Hypothalamus (tissue), 51 donors: Measurements from ENCODE around the gene MFRP.

Experiments used
- DNase-seq, 51 donors: peaks; one replicate each; lab custom pipeline; 2025; lab: John Stamatoyannopoulos, UW

MFRP gene

DNA sequence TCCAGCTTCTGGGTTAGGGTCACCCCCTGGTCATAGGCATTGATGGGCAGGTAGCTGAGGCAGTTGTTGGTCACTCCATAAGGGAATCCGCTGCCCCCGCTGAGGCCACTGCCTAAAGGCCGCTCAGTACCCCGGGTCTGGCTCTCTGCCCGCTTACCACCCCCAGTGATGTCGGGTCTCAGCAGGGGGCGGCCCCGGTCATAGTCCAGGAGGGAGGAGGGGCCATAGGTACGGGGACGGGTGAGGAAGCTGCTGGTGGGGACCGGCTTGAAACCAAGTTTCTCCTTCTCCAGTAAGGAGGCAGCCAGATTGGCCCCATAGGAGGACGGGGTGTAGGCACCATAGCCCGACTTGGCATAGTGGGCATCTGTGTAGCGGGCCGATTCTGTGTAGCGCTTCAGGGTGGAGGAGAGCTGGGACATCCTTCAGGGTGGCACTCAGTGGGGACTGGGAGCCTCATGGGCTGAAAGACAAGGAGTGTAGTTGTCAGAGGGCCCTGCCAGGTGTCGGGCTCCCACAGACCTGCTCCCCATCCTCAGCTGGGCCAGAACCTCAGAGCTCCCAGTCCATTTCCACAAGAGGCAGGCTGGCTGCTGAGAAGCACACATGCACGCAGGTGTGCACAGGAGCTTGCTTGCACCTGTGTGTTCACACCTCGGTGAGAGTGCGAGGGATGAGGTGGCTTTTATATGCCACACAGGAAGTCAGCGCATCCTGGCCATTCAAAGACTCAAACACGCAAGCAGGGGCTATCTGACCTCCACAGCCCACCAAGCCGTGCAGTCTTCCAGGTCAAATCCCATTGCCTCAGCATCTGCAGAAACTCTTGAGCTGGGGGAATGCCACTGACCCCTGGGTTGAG lies 26.8 kb upstream of the MFRP start:
- no peak for DNase-seq

DNA sequence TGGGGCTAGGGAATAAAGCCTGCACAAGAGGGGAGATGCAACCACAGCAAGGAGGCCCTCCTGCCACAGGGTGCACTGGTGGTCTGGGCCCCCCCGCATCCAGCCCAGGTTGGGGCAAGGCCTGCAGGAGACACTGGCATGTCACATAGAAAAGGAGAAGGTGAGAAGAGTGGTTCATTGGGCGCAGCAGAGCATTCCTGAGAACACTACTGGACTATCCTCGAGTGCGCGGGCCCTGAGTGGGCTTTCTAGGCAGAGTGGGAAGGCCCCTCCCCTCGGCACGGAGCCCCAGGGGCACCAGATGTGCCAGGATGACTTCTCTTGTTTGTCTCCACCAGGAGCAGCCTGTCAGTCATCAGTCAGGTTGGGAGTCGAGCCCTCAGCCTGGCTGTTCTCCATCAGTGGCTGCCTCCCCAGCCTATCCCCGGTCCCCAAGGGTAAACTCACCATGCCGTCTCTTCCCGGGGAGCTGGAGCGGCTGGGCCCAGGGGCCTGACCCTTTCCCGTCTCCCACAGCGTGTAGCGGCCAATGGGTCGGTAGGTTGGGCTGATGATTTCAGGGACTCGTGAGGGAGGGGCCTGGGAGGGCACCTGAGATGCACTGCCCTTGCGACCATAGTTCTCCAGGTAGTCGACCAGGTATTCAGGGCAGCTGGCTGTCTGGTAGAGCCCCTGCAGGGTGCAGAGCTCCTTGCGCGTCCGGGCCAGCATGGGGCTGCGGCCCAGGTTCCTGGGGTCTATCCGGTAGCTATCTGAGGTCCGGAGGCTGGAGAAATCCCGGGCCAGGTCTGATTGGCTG lies 26.0 kb upstream of the MFRP start:
- no peak for DNase-seq

DNA sequence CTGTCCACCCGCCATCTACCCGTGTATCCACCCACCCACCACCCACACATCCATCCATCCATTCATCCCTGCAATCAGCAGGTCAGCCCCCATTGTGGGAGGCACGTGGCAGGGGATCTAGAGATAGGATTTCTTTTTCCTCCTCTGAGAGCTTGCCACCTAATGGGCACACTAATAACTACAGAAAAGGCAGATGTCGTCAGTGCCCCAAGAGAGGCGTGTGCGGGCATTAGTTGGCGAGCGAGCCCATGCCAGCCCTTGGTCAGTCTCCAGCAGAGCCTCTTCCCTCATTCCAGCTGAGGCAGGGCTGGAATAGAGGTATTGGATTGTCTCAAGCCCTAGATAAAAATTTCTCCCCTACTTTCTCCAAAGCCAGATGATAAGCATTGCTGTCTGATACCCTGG lies 25.3 kb upstream of the MFRP start:
- DNase-seq: peak in 24 of 51 donors; percentile 27 to 73 (median 50)

DNA sequence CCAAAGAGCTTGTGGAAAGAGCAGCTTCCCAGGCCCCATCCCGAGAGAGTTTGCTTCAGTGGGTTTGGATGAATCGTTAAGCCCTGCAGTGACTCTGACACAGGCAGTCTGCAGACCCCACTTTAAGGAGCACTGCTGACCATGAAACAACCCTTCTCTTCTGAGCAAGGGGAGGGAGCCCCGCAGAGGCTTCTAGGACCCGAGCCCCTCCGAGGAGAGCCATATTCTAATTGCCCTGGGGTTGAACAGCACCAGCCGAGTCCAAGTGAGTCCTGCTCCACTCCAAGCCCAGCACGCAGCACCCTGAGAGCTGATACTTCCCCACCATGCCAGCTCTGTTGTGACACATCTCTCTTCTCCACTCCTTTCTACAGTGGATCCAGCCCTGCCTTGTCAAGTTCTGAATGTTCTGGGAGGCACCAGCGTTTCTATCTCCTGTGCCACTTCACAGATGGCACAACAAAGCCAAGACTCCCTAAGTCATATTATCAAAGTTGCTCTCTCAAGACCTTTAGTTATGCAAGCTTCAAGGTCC lies 24.6 kb upstream of the MFRP start:
- no peak for DNase-seq

DNA sequence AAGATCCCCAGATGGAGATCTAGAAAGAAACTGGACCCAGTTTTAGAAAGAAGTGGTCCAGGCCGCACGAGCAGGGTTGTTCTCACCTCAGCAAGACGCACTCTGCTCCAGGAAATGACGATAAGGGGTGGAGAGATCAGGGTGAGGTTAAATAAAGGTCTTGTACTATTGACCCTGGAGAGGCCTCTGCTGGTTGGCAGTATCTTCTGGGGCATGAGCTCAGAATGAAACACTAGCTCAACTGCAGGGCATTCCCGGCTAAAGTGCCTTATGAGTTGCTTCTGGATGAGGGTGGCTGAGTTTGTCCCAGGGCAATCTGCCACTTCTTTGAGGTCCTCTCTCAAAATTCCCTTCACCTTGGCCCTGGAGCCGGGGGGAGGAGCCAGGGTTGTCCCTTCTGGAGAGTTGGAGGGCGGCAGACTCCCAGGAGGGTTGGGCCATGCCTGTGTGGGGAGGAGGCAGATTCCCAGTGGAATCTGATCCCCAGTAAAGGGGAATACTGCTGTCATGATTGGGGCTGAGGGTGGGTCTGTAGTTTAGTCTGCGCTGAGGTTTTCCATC lies 24.1 kb upstream of the MFRP start:
- no peak for DNase-seq

DNA sequence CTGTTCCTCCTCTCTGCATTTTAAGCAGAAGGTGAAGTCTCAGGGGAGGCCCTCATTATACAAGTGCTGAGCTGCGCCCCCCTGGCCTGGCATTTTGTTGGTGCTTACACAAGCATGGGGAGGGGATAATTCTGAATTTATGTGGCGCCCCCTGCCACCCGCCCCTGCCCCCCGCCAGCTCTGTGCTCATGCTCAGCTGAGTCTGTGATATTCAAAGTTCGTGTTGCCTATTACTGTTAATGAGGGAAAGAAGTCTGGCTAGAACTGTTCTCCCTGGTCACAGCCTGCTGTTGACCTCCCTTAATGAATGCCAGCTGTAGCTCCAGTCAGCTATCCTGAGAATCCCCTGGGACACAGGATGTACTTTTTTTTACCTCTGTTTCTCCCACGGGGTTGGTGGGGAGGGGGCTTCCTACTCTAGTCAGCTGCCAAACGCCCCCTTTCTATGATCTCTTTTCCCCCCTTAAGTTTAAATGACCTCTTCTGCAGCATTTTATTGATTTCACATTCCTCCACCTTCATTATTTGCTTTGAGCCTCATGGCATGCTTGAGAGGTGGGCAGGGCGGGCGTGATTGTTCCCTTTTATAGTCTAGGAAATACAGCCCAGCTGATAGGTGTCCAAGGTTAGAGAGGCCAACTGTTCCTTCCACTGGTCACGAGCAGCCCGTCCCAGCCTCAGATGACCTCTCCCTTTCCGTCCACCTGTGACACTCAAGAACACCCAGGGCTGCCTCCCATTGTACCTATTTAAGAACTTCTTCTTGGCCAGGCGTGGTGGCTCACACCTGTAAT lies 22.8 kb upstream of the MFRP start:
- no peak for DNase-seq

DNA sequence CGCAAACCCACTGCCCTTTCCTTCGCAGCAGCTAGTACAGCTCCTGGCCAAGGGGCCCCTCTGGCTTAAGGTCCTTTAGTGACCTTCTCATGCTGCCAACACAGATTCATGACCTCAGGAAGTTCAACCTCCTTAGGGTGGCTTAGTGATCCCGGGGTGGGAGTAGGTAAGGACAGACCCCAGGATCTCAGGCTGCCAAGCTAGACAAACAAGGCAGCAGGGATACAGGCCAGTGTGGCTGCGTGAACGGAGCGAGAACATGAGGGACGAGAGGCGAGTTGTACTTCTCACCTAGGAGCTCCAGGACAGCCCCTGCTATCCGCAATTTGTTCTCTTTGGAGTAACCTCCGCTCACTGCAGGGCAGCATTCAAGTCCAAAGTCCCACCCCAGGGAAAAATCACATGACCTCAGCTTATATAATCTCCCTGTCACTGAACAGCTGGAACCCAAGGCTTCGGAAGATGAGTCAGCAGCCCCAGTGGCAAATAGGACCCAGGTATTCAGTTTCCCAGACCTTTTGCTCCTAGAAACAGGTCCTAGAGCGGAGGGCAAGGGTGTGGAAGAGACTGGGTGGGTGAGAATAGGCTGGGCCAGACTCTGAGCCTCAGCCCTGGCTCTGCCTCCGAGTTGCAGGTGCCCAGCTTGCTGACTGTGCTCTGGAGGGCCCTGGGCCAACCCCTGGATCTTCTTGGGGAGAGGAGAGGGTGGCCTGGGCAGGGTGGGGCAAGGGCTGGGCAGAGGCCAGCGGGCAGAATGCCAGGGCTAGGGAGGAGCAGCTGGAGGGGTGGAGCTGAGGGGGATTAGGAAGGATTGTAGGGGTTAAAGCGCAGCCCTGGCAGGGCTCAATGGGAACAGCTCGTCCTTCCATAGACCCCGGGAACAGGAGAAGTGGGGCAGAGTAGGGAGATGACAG lies 21.9 kb upstream of the MFRP start:
- peak in 17 of 51 donors; percentile 29 to 75 (median 52) for DNase-seq

DNA sequence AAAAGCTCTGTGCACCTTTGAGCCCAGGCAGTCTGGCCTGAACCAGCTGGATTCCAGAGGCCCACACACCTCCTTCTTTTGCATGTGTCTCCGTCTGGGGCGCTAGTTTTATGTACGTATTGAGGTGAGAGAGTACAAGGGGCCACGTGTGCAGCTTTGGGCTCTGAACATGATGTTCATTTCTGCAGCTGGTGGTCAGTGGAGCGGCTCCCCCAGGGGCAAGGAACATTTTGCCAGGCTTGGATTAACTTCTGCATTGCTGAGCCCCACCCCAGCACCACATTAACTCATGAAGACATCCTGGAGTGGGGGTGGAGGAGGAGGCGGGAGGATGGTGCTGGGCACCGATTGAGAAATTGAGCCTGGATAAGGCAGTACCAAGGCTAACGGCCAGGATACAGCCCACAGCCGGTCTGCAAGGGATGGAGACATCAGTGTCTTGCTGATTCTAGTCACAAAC lies 21.2 kb upstream of the MFRP start:
- peak in 1 of 51 donors; percentile 47 for DNase-seq

DNA sequence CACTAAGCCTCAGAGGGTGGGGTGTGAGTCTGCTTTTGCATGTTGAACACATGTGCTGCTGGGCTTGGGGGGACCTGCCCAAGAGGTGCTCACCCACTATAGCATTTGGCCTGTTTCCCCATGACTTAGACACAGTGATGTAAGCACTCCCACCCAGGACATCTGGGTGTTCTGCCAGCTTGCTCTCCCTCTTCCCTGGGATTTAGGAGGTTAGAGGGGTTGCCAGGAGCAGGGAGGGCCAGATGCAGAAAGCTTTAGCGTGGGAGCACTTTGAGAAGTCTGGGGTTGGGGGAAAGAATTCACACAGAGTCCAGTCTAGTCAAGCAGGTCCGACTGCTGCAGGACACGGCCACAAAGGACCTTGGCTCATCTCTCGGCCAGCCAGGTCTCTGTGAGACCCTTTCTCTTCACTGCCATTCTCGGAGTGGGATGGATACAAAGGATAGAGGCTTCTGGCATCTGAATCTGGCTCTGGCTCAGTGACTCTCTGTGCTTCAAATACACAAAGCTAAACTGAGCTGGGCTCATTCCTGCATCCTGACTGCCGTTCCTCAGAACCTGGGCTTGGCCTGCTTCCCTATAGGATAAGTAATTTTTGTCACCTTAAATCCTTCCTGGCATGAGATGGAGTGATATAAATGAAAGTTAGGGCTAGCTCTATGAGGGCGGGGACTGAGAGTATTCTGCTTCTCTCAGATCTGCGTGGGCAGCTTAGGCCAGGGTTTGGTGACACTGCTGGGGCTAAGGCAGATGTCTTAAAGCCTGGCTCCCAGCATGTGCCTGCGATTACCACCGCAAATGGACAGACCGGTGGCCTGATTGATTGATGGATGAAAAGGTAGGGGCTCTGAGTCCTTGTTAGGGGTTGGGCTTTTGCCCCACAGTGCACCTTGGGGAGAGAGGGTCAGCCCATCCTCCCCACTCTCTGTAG lies 20.4 kb upstream of the MFRP start:
- DNase-seq: peak in 5 of 51 donors; percentile 21 to 55 (median 25)

DNA sequence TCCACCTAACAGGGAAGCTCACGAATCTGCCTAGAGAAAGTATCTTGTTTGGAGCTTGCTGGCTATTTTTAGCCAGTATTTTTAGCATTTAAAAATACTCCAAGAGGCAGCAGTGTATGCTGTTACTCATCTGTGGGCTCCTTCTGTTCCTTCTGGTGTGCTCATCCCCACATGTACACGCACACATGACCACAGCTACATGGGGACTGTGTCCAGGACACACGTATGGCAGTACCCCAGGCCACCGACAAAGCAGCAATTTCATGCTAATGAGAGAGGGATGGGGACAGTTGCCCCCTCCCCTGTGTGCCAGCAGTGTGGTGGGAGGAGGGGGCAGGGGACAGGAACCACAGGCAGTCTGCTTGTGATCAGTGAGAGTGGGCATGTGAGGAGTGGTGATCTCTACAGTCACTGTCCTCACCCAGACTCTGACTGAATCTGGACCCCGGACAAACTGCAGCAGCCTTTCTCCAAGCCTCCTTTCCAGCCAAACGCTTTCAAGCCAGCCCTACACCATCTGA lies 18.6 kb upstream of the MFRP start:
- peak in 2 of 51 donors; percentile 49 to 84 for DNase-seq

DNA sequence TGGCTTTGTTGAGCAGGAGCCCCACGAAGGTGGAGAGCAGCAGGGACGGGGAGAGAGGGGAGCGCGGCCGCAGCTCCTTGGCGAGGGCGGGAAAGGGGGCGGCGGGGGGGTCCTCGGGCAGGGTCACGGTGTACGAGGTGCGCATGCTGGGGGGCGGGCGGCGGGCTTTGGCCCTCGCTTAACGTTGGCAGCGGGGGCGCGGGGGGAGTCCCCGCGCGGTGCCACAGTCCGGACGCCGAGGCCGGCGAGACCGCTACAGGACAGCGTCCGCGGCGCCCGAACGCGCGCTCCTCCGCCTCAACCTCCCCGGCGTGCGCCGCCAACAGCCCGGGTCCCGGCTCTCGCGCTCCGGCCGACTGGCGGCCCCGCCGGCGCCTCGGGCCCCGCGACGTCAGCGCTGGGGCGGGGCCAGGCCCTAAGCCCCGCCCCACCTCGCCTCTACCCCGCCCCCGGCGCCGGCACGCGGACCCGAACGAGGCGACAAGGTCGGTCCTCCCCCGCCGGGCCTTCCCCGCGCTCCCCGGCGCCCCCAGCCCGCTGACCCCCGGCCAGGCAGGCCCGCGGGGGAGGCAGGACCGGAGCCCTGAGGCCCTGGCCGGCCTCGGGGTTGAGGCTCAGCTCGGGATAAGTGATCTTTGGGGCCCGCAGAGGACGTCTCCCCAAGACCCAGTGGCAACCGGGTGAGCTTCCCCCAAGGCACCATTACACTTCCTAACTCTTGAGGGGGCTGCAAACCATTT lies 17.5 kb upstream of the MFRP start:
- DNase-seq: peak in 37 of 51 donors; percentile 24 to 84 (median 56)

DNA sequence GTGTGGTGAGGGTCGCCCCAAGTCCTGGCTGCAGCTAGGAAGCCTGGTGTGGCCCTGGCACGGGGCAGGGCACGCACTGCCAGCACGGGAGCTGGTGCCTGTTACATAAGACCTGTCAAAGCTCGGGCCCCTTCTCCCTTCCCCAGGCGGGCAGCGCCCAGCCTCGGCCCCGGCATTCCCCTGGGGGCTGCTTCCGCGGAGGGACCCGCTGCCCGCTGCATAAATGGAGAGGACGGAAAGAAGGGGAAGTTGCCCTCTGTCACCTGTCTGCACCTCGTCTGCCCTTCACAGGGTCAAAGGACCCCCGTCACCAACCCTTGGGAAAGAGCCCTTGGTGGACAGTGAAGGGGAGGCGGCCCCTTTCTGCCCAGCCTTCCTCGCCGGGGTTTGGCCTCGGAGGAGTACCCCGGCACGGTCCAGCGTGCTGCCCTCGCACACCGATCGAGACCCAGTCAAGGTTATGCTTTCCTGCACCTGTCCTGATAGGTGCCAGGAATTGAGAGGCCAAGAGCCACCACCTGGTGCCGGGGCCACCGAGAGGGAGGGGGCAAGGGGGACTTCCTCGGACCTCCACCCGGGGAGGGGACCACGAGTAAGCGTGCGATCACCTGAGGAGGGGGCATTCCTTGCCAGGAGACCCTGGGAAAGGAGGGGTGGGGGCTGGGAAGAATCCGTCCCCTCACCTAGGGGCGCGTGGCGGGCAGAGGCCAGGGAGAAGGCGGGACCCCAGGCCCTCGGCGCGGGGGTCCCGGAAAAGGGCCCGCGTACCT lies 16.8 kb upstream of the MFRP start:
- peak in 3 of 51 donors; percentile 29 to 42 (median 39) for DNase-seq

DNA sequence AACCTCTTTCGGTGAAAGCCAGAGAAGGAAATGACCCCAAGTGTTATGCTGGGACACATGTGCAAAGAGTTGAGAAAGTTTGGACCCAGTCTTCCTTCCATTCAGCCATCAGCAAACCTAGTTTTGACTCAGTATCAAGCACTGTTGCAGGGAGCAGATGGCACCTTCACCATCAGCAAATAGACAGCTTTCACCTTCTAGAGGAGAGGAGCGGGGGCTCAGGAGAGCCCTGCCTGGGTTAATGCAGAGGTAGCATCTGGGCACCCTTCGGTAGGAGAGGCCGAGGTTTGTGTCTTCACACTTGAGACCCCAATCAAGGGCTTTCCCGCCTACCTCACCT lies 16.2 kb upstream of the MFRP start:
- peak in 1 of 51 donors; percentile 78 for DNase-seq

DNA sequence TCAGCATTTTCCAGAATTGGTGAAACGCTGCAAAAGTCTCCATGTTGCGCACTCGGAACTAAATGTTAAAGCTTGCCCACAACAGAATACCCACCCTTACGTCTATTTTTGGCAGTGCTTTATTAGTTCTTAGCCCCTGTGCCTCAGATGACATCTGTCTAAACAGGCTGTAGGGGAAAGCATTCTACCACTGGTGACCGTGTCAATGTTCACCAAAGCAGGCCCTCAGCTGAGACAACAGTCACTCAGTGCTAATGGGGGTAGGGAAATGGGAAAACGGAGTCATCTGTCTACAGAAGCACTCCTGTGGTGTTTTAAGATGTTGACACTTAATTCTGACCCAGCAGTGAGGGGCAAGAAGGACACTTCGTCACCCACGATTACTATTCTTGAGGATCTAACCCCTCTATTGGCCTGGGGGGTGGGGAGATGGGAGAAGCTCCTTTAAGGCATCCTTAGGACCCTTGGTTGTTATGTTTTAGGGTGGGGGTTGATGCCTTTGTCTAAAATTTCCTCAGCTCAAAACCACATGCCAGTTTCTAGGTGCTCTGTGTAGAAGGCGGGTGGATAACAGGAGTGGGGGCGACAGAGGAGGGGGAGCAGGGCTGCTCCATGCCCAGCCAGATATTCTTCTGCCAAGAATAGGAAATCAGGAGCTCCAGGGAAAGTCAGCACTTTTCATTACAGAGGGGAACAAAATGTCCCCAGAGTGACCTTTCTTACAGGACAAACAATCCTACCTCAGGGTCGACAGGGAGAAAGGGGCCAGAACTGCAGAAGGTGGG lies 15.6 kb upstream of the MFRP start:
- DNase-seq: peak in 4 of 51 donors; percentile 22 to 78 (median 30)

DNA sequence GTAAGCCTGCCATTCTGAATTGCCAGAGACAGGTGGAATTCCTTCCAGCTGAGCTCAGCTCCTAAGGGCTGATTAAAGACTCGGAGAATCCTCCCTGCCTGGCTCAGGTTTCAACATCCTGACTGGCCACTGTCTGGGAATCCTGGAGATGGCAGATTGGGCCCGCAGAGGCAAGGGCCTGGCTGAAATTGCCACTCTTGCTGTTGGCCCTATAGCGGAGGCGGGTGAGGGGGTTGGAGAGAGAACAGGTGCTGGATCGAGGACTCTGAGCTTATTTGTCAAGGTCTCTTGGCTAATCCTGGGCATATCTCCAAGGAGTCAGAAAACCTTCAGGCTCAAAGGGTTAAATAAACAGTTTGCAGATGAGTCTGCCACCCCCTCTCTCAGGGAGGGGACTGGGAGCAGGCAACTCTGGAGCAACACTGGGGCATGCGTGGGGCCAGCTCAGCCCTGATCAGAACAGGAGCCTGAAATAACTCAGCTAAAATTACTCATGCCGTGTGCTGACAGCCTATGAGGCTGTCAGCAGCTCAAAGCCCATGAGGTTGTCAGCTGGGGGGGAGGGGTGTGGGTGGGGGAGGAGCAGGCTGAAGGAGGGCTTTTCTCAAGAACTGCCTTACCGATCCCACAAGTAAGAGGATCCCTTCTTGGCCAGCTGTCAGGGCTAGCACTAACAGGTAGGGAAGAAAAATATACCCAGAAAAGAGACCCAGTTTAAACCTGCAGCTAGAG lies 14.7 kb upstream of the MFRP start:
- DNase-seq: peak in 17 of 51 donors; percentile 26 to 73 (median 51)
